Dermis blood vessel endothelial cell (primary cell): ENCODE data around the gene TTC29. TPM values are rescaled to one million over a fixed set of nuclear protein-coding genes. Genes with fewer than 3 reads are reported as not detected.
"Not testable (repeated sequence)": the region's sequence is repeated elsewhere in the genome, so short reads cannot be mapped to it uniquely, and the experiment has no call there.

Experiments used
- DNase-seq: peaks from one replicate; pipeline ENCODE4 v3.0.0; 2010
- total RNA-seq: library from RNA; depleted of rRNA; stranded (reverse); fragments of >200 nt; gene quantifications from 2 replicates; pipeline ENCODE4 v1.2.3, GENCODE V29; 2014

Gene TTC29
- total RNA-seq, 1 donor from 2014 or later, result not detected

- no peak for DNase-seq
These were observed 89.9 kb downstream of the TTC29 start for GRCh38 chr4:146855761-146856160.

- DNase-seq, result no peak
These were observed 93.3 kb downstream of the TTC29 start for GRCh38 chr4:146852360-146852759.

GRCh38 chr4:146847345-146847744 lies 98.3 kb downstream of the TTC29 start:
- no peak for DNase-seq

- DNase-seq, result peak; percentile 1
These were observed 98.8 kb downstream of the TTC29 start for GRCh38 chr4:146846882-146847281.

GRCh38 chr4:146844761-146845160 lies 100.9 kb downstream of the TTC29 start:
- no peak for DNase-seq

GRCh38 chr4:146842876-146843275 lies 102.8 kb downstream of the TTC29 start:
- DNase-seq, result no peak

- DNase-seq, result no peak
These were observed 104.9 kb downstream of the TTC29 start for GRCh38 chr4:146840731-146841130.

GRCh38 chr4:146835096-146835495 lies 110.6 kb downstream of the TTC29 start:
- DNase-seq, result no peak

GRCh38 chr4:146834263-146835034 lies 111.2 kb downstream of the TTC29 start:
- DNase-seq, result no peak

GRCh38 chr4:146833530-146833929 lies 112.1 kb downstream of the TTC29 start:
- DNase-seq, result no peak

- DNase-seq, result not testable (repeated sequence)
These were observed 122.7 kb downstream of the TTC29 start for GRCh38 chr4:146822980-146823379.

GRCh38 chr4:146814750-146815149 lies 130.9 kb downstream of the TTC29 start:
- DNase-seq, result no peak

- no peak for DNase-seq
These were observed 150.0 kb downstream of the TTC29 start for GRCh38 chr4:146795711-146796110.

- DNase-seq, result no peak
These were observed 151.9 kb downstream of the TTC29 start for GRCh38 chr4:146793727-146794126.

GRCh38 chr4:146791439-146791838 lies 154.2 kb downstream of the TTC29 start:
- no peak for DNase-seq

- peak; percentile 1 for DNase-seq
These were observed 155.1 kb downstream of the TTC29 start for GRCh38 chr4:146790515-146790914.

- no peak for DNase-seq
These were observed 157.9 kb downstream of the TTC29 start for GRCh38 chr4:146787731-146788130.

GRCh38 chr4:146776691-146777090 lies 169.0 kb downstream of the TTC29 start:
- DNase-seq, result no peak

- no peak for DNase-seq
These were observed 182.1 kb downstream of the TTC29 start for GRCh38 chr4:146763560-146763959.

- DNase-seq, result no peak
These were observed 183.6 kb downstream of the TTC29 start for GRCh38 chr4:146762016-146762415.

GRCh38 chr4:146742416-146742815 lies 203.2 kb downstream of the TTC29 start:
- DNase-seq, result no peak

- DNase-seq, result no peak
These were observed 206.5 kb downstream of the TTC29 start for GRCh38 chr4:146739182-146739581.

- not testable (repeated sequence) for DNase-seq
These were observed 222.1 kb downstream of the TTC29 start for GRCh38 chr4:146723519-146723918.

GRCh38 chr4:146709956-146710355 lies 235.7 kb downstream of the TTC29 start:
- no peak for DNase-seq

GRCh38 chr4:146699910-146700309 lies 245.8 kb downstream of the TTC29 start:
- DNase-seq, result no peak
